Mucosa of rectum (tissue), 2 donors: ENCODE data around the gene ROBO2.

Experiments used
- H3K27ac ChIP-seq, 2 donors: one replicate each; pipeline ENCODE4 v1.7.0; 2013; ENCODE audit warnings: inconsistent platforms in 2 of 2, low read depth in 2 of 2, low read length in 2 of 2
- H3K27me3 ChIP-seq, 2 donors: one replicate each; pipeline ENCODE4 v1.7.0; 2013; ENCODE audit warnings: low read length in 2 of 2; ENCODE audit not compliant: control insufficient read depth in 2 of 2, insufficient read depth in 2 of 2
- H3K36me3 ChIP-seq, 2 donors: one replicate each; pipeline ENCODE4 v1.7.0; 2013; ENCODE audit warnings: low read length in 2 of 2; ENCODE audit not compliant: control insufficient read depth in 2 of 2, insufficient read depth in 2 of 2
- H3K4me1 ChIP-seq, 2 donors: one replicate each; pipeline ENCODE4 v1.7.0; 2013; ENCODE audit warnings: low read length in 2 of 2, mild to moderate bottlenecking in 1 of 2; ENCODE audit not compliant: control insufficient read depth in 2 of 2, insufficient read depth in 2 of 2
- H3K4me3 ChIP-seq, 2 donors: one replicate each; pipeline ENCODE4 v1.7.0; 2013; ENCODE audit warnings: low read length in 2 of 2
- H3K9ac ChIP-seq, 2 donors: one replicate each; pipeline ENCODE4 v1.7.0; 2013; ENCODE audit warnings: low read length in 2 of 2, low read depth in 1 of 2, mild to moderate bottlenecking in 1 of 2
- H3K9me3 ChIP-seq, 2 donors: one replicate each; pipeline ENCODE4 v1.7.0; 2013; ENCODE audit warnings: low read length in 2 of 2; ENCODE audit not compliant: control insufficient read depth in 2 of 2
- donor health status: healthy.
- donor health status: Normal muscosa, but diverticular disease.

Gene ROBO2

GRCh38 chr3:77028005-77028404 is 11.9 kb upstream of the ROBO2 start:
- no peak overlapping the region for H3K4me3 ChIP-seq
- no peak overlapping the region for H3K27ac ChIP-seq
- no peak overlapping the region for H3K9ac ChIP-seq
- H3K27me3 ChIP-seq, result no peaks in the 10 kb centered on the region
- no peaks in the 10 kb centered on the region for H3K9me3 ChIP-seq
- no peaks in the 10 kb centered on the region for H3K36me3 ChIP-seq
- no peaks in the 10 kb centered on the region for H3K4me1 ChIP-seq

DNA sequence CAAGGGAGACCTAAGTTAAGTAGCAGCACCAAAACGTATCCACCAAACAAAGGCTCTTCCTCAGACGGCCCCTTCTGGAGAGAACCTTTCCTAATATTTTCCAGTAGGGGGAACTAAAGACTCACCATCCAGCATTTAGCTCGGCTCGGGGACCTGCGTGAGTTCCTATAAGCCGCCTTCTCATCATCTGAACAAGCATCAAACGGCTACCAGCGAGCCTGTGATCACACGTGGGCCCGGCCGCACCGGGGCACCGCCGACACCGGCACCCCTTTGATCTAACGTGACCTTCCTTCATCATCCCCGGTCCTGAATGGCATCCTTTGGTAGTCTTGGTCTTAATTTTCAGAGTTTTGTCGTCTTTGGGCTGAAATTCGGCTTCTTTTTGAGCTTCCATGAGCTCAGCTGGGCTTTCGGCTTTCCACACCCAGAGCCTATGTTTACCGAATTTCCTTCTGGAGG is 1.4 kb upstream of the ROBO2 start:
- peak overlapping the region in 1 of 2 donors; percentile 58 for H3K4me3 ChIP-seq
- no peak overlapping the region for H3K9ac ChIP-seq
- no peak overlapping the region for H3K27ac ChIP-seq
- no peaks in the 10 kb centered on the region for H3K4me1 ChIP-seq
- H3K9me3 ChIP-seq, result no peaks in the 10 kb centered on the region
- H3K36me3 ChIP-seq, result no peaks in the 10 kb centered on the region
- peaks cover 13 to 24% of the 10 kb centered on the region in 2 donors for H3K27me3 ChIP-seq

GRCh38 chr3:77038930-77039605 is 831 bp upstream of the ROBO2 start:
- H3K4me3 ChIP-seq, result peak overlapping the region; percentile 29 to 58
- no peaks in the 10 kb centered on the region for H3K4me1 ChIP-seq
- H3K36me3 ChIP-seq, result no peaks in the 10 kb centered on the region
- H3K9me3 ChIP-seq, result no peaks in the 10 kb centered on the region
- H3K9ac ChIP-seq, result peak overlapping the region in 1 of 2 donors; percentile 17
- H3K27ac ChIP-seq, result no peak overlapping the region
- peaks cover 13 to 24% of the 10 kb centered on the region in 2 donors for H3K27me3 ChIP-seq

DNA sequence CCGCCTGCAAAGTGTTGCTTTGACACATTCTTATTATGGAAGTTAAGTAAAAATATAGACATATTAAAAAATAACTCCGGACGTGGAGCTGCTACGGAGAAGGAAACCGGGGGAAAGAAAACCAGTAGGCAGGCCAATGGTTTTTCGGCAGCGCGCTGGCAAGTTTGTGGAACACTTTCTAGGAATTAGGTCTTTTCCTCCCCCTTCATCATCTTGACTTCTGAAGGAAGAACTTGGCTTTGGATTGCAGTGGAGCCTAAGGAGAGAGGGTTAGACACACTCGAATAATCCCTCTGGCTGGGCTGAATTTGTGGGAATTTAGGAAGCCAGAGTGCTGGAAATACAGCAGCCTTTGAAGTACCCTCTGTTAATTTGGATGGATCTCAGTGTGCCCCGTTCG is 317 bp downstream of the ROBO2 start:
- H3K36me3 ChIP-seq, result no peaks in the 10 kb centered on the region
- H3K4me3 ChIP-seq, result peak overlapping the region in 1 of 2 donors; percentile 39
- H3K4me1 ChIP-seq, result no peaks in the 10 kb centered on the region
- peaks cover 13 to 24% of the 10 kb centered on the region in 2 donors for H3K27me3 ChIP-seq
- H3K27ac ChIP-seq, result no peak overlapping the region
- H3K9ac ChIP-seq, result no peak overlapping the region
- H3K9me3 ChIP-seq, result no peaks in the 10 kb centered on the region

- Histone ChIP-seq H3K27ac (no peak overlapping the region), H3K36me3 (no peaks in the 10 kb centered on the region), H3K4me3 (no peak overlapping the region), H3K9me3 (no peaks in the 10 kb centered on the region), H3K9ac (no peak overlapping the region), H3K4me1 (no peaks in the 10 kb centered on the region), H3K27me3 (peaks cover 13 to 24% of the 10 kb centered on the region in 2 donors)
Observed at GRCh38 chr3:77040926-77041722, 1.2 kb downstream of the ROBO2 start.

- Histone ChIP-seq H3K9ac (no peak overlapping the region), H3K27me3 (peaks cover 13 to 24% of the 10 kb centered on the region in 2 donors), H3K36me3 (no peaks in the 10 kb centered on the region), H3K4me3 (no peak overlapping the region), H3K4me1 (no peaks in the 10 kb centered on the region), H3K9me3 (no peaks in the 10 kb centered on the region), H3K27ac (no peak overlapping the region)
Observed at GRCh38 chr3:77041811-77042210, 1.9 kb downstream of the ROBO2 start.

DNA sequence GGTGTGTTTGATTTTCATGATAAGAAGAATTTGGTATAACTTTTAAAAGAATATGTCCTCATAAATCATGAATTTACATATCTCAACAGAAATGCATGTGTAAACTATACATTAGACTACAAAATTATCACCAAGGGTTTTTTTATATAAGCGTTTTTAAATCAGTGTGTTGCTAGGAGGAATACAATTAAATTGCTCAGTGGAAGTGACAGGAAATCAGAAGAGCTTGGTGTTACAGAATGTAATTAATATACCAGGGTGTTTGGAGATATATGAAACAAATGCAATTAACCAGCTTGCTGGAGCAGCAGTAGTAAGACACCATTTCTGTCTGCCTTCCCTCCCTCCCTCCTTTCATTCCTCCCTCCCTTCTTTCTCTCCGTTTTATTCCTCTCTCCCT is 2.4 kb downstream of the ROBO2 start:
- Histone ChIP-seq H3K9me3 (no peaks in the 10 kb centered on the region), H3K27me3 (peaks cover 13 to 24% of the 10 kb centered on the region in 2 donors), H3K4me1 (no peaks in the 10 kb centered on the region), H3K36me3 (no peaks in the 10 kb centered on the region), H3K4me3 (no peak overlapping the region), H3K27ac (no peak overlapping the region), H3K9ac (no peak overlapping the region)

GRCh38 chr3:77042882-77043281 is 3.0 kb downstream of the ROBO2 start:
- H3K4me1 ChIP-seq, result no peaks in the 10 kb centered on the region
- H3K4me3 ChIP-seq, result no peak overlapping the region
- no peak overlapping the region for H3K27ac ChIP-seq
- H3K9ac ChIP-seq, result no peak overlapping the region
- no peaks in the 10 kb centered on the region for H3K9me3 ChIP-seq
- H3K36me3 ChIP-seq, result no peaks in the 10 kb centered on the region
- peaks cover 13 to 24% of the 10 kb centered on the region in 2 donors for H3K27me3 ChIP-seq

DNA sequence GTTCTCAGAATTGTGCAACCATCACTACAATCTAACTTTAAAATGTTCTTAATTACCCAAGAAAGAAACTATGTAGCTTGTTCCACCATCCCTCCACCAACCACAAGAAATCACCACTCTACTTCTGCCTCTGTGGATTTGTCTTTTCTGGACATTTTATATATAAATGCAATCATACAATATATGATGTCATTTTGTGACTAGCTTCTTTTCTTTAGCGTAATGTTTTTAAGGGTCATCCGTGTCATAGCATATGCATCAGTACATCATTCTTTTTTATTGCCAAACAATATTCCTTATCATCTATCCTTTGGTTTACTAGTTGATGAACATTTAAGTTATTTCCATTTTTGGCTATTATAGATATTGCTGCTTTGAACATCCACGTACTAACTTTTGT is 5.8 kb downstream of the ROBO2 start:
- H3K9ac ChIP-seq, result no peak overlapping the region
- no peaks in the 10 kb centered on the region for H3K36me3 ChIP-seq
- H3K27ac ChIP-seq, result no peak overlapping the region
- H3K4me3 ChIP-seq, result no peak overlapping the region
- no peaks in the 10 kb centered on the region for H3K9me3 ChIP-seq
- H3K4me1 ChIP-seq, result no peaks in the 10 kb centered on the region
- H3K27me3 ChIP-seq, result peaks cover 8 to 15% of the 10 kb centered on the region in 2 donors

- no peaks in the 10 kb centered on the region for H3K27me3 ChIP-seq
- H3K9me3 ChIP-seq, result no peaks in the 10 kb centered on the region
- H3K4me1 ChIP-seq, result no peaks in the 10 kb centered on the region
- H3K4me3 ChIP-seq, result no peak overlapping the region
- no peak overlapping the region for H3K27ac ChIP-seq
- H3K9ac ChIP-seq, result no peak overlapping the region
- H3K36me3 ChIP-seq, result no peaks in the 10 kb centered on the region
Observed at GRCh38 chr3:77048186-77048585, 8.3 kb downstream of the ROBO2 start.
